Neuronal stem cell (in vitro differentiated cells): ENCODE measurements around the gene ZNF142.
A peak's percentile ranks its signal among the peaks of the same experiment; 100 is the strongest.

Experiments
- DNase-seq: peaks from one replicate; pipeline ENCODE4 v3.0.0-alpha.2; 2013; ENCODE audit warnings: low spot score
- H2AFZ ChIP-seq: one replicate; pipeline ENCODE4 v1.6.1; 2013; ENCODE audit warnings: mild to moderate bottlenecking, low read length, inconsistent platforms
- H2AK5ac ChIP-seq: 2 replicates; pipeline ENCODE4 v1.6.1; 2013; ENCODE audit warnings: low read depth, mild to moderate bottlenecking, inconsistent platforms, low read length, moderate library complexity, mixed read lengths
- H2BK120ac ChIP-seq: 2 replicates; pipeline ENCODE4 v1.6.1; 2013; ENCODE audit warnings: low read depth, mild to moderate bottlenecking, inconsistent platforms, low read length, moderate library complexity, mixed read lengths
- H2BK12ac ChIP-seq: one replicate; pipeline ENCODE4 v1.6.1; 2013; ENCODE audit warnings: low read length, inconsistent platforms
- H2BK15ac ChIP-seq: 2 replicates; pipeline ENCODE4 v1.6.1; 2013; ENCODE audit warnings: mild to moderate bottlenecking, low read length, inconsistent platforms, mixed read lengths
- H2BK5ac ChIP-seq: one replicate; pipeline ENCODE4 v1.6.1; 2013; ENCODE audit warnings: inconsistent platforms, mild to moderate bottlenecking, low read length, moderate library complexity
- H3K14ac ChIP-seq: one replicate; pipeline ENCODE4 v1.6.1; 2013; ENCODE audit warnings: low read length, inconsistent platforms
- H3K18ac ChIP-seq: 2 replicates; pipeline ENCODE4 v1.6.1; 2013; ENCODE audit warnings: low read length, inconsistent platforms
- H3K23ac ChIP-seq: 2 replicates; pipeline ENCODE4 v1.6.1; 2013; ENCODE audit warnings: low read depth, mild to moderate bottlenecking, mixed read lengths, low read length, inconsistent platforms; ENCODE audit not compliant: poor library complexity
- H3K27ac ChIP-seq: replicated peaks from 3 replicates; pipeline ENCODE4 v1.5.1; 2013; ENCODE audit warnings: low read length, inconsistent platforms
- H3K27me3 ChIP-seq, 3 experiments: 2 replicates each; pipeline ENCODE4 v1.6.1; 2013; ENCODE audit warnings: low read length in 3 of 3, mild to moderate bottlenecking in 2 of 3, inconsistent platforms in 1 of 3, low read depth in 1 of 3, mixed read lengths in 1 of 3, moderate library complexity in 1 of 3; ENCODE audit not compliant: control insufficient read depth in 3 of 3, insufficient read depth in 3 of 3
- H3K36me3 ChIP-seq, 2 donors: replicated peaks in 1 of 2; 2 replicates each; pipeline ENCODE4 v1.6.1; 2013; ENCODE audit warnings: low read length in 2 of 2; ENCODE audit not compliant: control insufficient read depth in 2 of 2, insufficient read depth in 2 of 2
- H3K4ac ChIP-seq: 2 replicates; pipeline ENCODE4 v1.6.1; 2013; ENCODE audit warnings: inconsistent platforms, mild to moderate bottlenecking, low read length, moderate library complexity
- H3K4me1 ChIP-seq, 2 donors: 1 replicate in 1 of 2; 2 replicates in 1 of 2; pipeline ENCODE4 v1.6.1; 2013; ENCODE audit warnings: low read length in 2 of 2, low read depth in 1 of 2; ENCODE audit not compliant: control insufficient read depth in 2 of 2, insufficient read depth in 1 of 2
- H3K4me2 ChIP-seq: one replicate; pipeline ENCODE4 v1.6.1; 2013; ENCODE audit warnings: mild to moderate bottlenecking, low read length, inconsistent platforms; ENCODE audit not compliant: insufficient read depth, poor library complexity, severe bottlenecking
- H3K4me3 ChIP-seq, 2 donors: 2 replicates each; pipeline ENCODE4 v1.5.1; 2013; ENCODE audit warnings: low read length in 2 of 2, mild to moderate bottlenecking in 2 of 2, inconsistent platforms in 1 of 2, moderate library complexity in 1 of 2
- H3K79me1 ChIP-seq: one replicate; pipeline ENCODE4 v1.6.1; 2013; ENCODE audit warnings: low read depth, mild to moderate bottlenecking, inconsistent platforms, low read length, moderate library complexity
- H3K9ac ChIP-seq: one replicate; pipeline ENCODE4 v1.6.1; 2013; ENCODE audit warnings: mild to moderate bottlenecking, low read depth, low read length, inconsistent platforms; ENCODE audit not compliant: poor library complexity
- H3K9me3 ChIP-seq, 2 donors: replicated peaks in 1 of 2; 2 replicates each; pipeline versions ENCODE3 to v1.6.1; 2013; ENCODE audit warnings: low read length in 2 of 2, mild to moderate bottlenecking in 2 of 2, inconsistent platforms in 1 of 2, low read depth in 1 of 2, mixed read lengths in 1 of 2, moderate library complexity in 1 of 2; ENCODE audit not compliant: control insufficient read depth in 2 of 2, insufficient read depth in 1 of 2
- H4K8ac ChIP-seq: one replicate; pipeline ENCODE4 v1.6.1; 2013; ENCODE audit warnings: low read depth, mild to moderate bottlenecking, inconsistent platforms, low read length, moderate library complexity
- H4K91ac ChIP-seq: one replicate; pipeline ENCODE4 v1.6.1; 2013; ENCODE audit warnings: low read length, low read depth, mild to moderate bottlenecking, inconsistent platforms; ENCODE audit not compliant: poor library complexity
- WGBS, 2 donors: extraction: QIAGEN DNeasy Blood & Tissue Kit; methylation state at CpG; one replicate each; pipeline ENCODE4 v1.1.7; 2013; ENCODE audit warnings: missing lambda C conversion rate in 2 of 2, mixed read lengths in 1 of 2; ENCODE audit not compliant: insufficient read length in 2 of 2, insufficient replicate concordance in 1 of 2; ENCODE audit errors: extremely low coverage in 2 of 2; 5-methylcytosine and 5-hydroxymethylcytosine counted together

Gene ZNF142

GRCh38 chr2:218648787-218649100 is 10.7 kb downstream of the ZNF142 start:
- no peak overlapping the region for H3K4me3 ChIP-seq
- H3K36me3 ChIP-seq: peaks cover 55 to 97% of the 10 kb centered on the region in 2 donors
- no peak for DNase-seq
- no peak overlapping the region for H3K27ac ChIP-seq
- H3K4ac ChIP-seq: no peak overlapping the region
- H3K14ac ChIP-seq: no peak overlapping the region
- no peaks in the 10 kb centered on the region for H3K27me3 ChIP-seq
- H3K79me1 ChIP-seq: peaks cover 3% of the 10 kb centered on the region
- no peak overlapping the region for H2BK12ac ChIP-seq
- H3K23ac ChIP-seq: no peak overlapping the region
- no peak overlapping the region for H2AK5ac ChIP-seq
- no peak overlapping the region for H2BK15ac ChIP-seq
- no peak overlapping the region for H2BK5ac ChIP-seq
- H3K18ac ChIP-seq: no peak overlapping the region
- H2BK120ac ChIP-seq: no peak overlapping the region
- no peak overlapping the region for H3K4me2 ChIP-seq
- WGBS, 2 donors: no CpG with 5 or more reads among the region's 11 CpGs
- no peaks in the 10 kb centered on the region for H3K9me3 ChIP-seq
- no peak overlapping the region for H4K91ac ChIP-seq
- no peak overlapping the region for H2AFZ ChIP-seq
- no peak overlapping the region for H3K9ac ChIP-seq
- no peak overlapping the region for H4K8ac ChIP-seq
- H3K4me1 ChIP-seq: no peaks in the 10 kb centered on the region

DNA sequence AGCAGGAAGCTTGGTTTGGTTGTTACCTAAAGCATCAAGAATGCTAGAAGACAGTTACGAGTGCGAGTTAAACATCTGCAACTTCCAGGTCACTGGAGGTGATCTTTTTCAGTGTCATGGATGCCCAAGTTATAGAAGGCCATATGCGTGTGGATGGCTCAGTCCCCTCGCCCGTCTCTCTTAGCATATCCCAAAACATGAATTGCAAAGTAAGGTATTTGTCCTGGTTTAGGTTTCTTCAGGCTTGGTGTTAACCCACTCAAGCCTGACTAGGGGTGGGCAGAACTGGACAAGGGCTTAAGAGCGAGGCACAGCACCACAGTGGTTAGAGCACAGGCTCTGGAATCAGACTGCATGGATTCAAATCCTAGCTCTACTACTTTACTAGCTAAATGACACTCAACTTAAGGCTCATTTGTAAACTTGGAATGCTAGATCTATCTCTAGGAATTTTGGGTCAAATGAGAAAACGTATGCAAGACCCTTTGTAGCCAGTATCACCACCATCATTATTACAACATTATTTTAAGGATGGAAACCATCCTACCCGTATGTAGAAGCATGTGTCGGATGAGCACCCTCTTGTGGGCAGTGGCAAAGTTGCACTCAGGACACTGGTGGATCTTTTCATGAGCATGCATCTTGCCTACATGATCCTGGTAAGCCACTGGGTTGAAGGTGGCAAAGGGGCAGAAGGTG is 11.2 kb downstream of the ZNF142 start:
- peak; percentile 35 for DNase-seq
- H3K9ac ChIP-seq: no peak overlapping the region
- no peak overlapping the region for H4K8ac ChIP-seq
- H2BK5ac ChIP-seq: no peak overlapping the region
- no peak overlapping the region for H4K91ac ChIP-seq
- H3K23ac ChIP-seq: no peak overlapping the region
- H3K9me3 ChIP-seq: no peaks in the 10 kb centered on the region
- peaks cover 58 to 97% of the 10 kb centered on the region in 2 donors for H3K36me3 ChIP-seq
- no CpG with 5 or more reads among the region's 9 CpGs for WGBS, 2 donors
- H3K4me3 ChIP-seq: no peak overlapping the region
- no peaks in the 10 kb centered on the region for H3K27me3 ChIP-seq
- H3K14ac ChIP-seq: no peak overlapping the region
- H2AFZ ChIP-seq: no peak overlapping the region
- H2BK12ac ChIP-seq: no peak overlapping the region
- H3K27ac ChIP-seq: no peak overlapping the region
- H2BK120ac ChIP-seq: no peak overlapping the region
- no peaks in the 10 kb centered on the region for H3K4me1 ChIP-seq
- peaks cover 3% of the 10 kb centered on the region for H3K79me1 ChIP-seq
- H3K4me2 ChIP-seq: no peak overlapping the region
- H2BK15ac ChIP-seq: no peak overlapping the region
- H3K4ac ChIP-seq: no peak overlapping the region
- H3K18ac ChIP-seq: no peak overlapping the region
- no peak overlapping the region for H2AK5ac ChIP-seq

GRCh38 chr2:218645126-218645525 is 14.3 kb downstream of the ZNF142 start:
- no peak for DNase-seq
- Histone ChIP-seq H2BK5ac (no peak overlapping the region), H3K14ac (no peak overlapping the region), H3K79me1 (peaks cover 5% of the 10 kb centered on the region), H3K4ac (no peak overlapping the region), H2AFZ (no peak overlapping the region), H4K8ac (no peak overlapping the region), H4K91ac (no peak overlapping the region), H3K9ac (no peak overlapping the region), H2AK5ac (no peak overlapping the region), H2BK12ac (no peak overlapping the region), H3K4me3 (no peak overlapping the region), H3K36me3 (peaks cover 68 to 95% of the 10 kb centered on the region in 2 donors), H3K18ac (no peak overlapping the region), H3K27me3 (no peaks in the 10 kb centered on the region), H2BK120ac (no peak overlapping the region), H3K4me2 (no peak overlapping the region), H3K9me3 (no peaks in the 10 kb centered on the region), H2BK15ac (no peak overlapping the region), H3K23ac (no peak overlapping the region), H3K27ac (no peak overlapping the region), H3K4me1 (no peaks in the 10 kb centered on the region)
- WGBS, 2 donors: no CpG with 5 or more reads among the region's 1 CpG

- DNase-seq: no peak
- Histone ChIP-seq H3K27me3 (no peaks in the 10 kb centered on the region), H3K4me3 (peak overlapping the region in 1 of 2 donors; percentile 6), H2BK120ac (no peak overlapping the region), H2BK12ac (no peak overlapping the region), H3K36me3 (peaks cover 66 to 95% of the 10 kb centered on the region in 2 donors), H3K14ac (no peak overlapping the region), H3K9me3 (no peaks in the 10 kb centered on the region), H3K23ac (peak overlapping the region; percentile 45), H3K18ac (no peak overlapping the region), H2AK5ac (no peak overlapping the region), H3K4me2 (no peak overlapping the region), H3K9ac (peak overlapping the region; percentile 78), H3K27ac (no peak overlapping the region), H2AFZ (no peak overlapping the region), H3K4ac (no peak overlapping the region), H2BK5ac (no peak overlapping the region), H4K8ac (no peak overlapping the region), H4K91ac (no peak overlapping the region), H3K79me1 (peaks cover 5% of the 10 kb centered on the region), H2BK15ac (no peak overlapping the region), H3K4me1 (no peaks in the 10 kb centered on the region)
- no CpG with 5 or more reads among the region's 11 CpGs for WGBS, 2 donors
Observed at GRCh38 chr2:218644721-218645120, 14.7 kb downstream of the ZNF142 start.
